COLO829 (cell line): ENCODE measurements around the gene TTC21A.
"Not testable (repeated sequence)": the region's sequence is repeated elsewhere in the genome, so short reads cannot be mapped to it uniquely, and the experiment has no call there.

ENCODE experiments used
- DNase-seq: peaks from one replicate; pipeline ENCODE4 v3.0.0; 2012; ENCODE audit warnings: low spot score

The TTC21A gene

GRCh38 chr3:39154280-39155021 is 47.0 kb downstream of the TTC21A start:
- DNase-seq = no peak

- DNase-seq = no peak
Measured at GRCh38 chr3:39156421-39156820, 48.9 kb downstream of the TTC21A start.

GRCh38 chr3:39157359-39157758 is 49.9 kb downstream of the TTC21A start:
- DNase-seq = no peak

GRCh38 chr3:39158148-39158715 is 50.8 kb downstream of the TTC21A start:
- DNase-seq = no peak

- DNase-seq = no peak
Measured at GRCh38 chr3:39164414-39164813, 56.9 kb downstream of the TTC21A start.

GRCh38 chr3:39165518-39165917 is 58.0 kb downstream of the TTC21A start:
- DNase-seq = peak; percentile 83

GRCh38 chr3:39166134-39166710 is 58.7 kb downstream of the TTC21A start:
- peak; percentile 85 for DNase-seq

GRCh38 chr3:39166932-39167532 is 59.6 kb downstream of the TTC21A start:
- peak; percentile 91 for DNase-seq

GRCh38 chr3:39168156-39168780 is 60.8 kb downstream of the TTC21A start:
- DNase-seq = peak; percentile 77

- no peak for DNase-seq
Measured at GRCh38 chr3:39169712-39170111, 62.2 kb downstream of the TTC21A start.

- no peak for DNase-seq
Measured at GRCh38 chr3:39170461-39170860, 63.0 kb downstream of the TTC21A start.

- DNase-seq = not testable (repeated sequence)
Measured at GRCh38 chr3:39170877-39171276, 63.4 kb downstream of the TTC21A start.

- no peak for DNase-seq
Measured at GRCh38 chr3:39171860-39172259, 64.4 kb downstream of the TTC21A start.

GRCh38 chr3:39173318-39174125 is 66.0 kb downstream of the TTC21A start:
- DNase-seq = no peak

- DNase-seq = no peak
Measured at GRCh38 chr3:39176025-39176714, 68.7 kb downstream of the TTC21A start.

GRCh38 chr3:39177708-39178332 is 70.3 kb downstream of the TTC21A start:
- peak; percentile 87 for DNase-seq

- no peak for DNase-seq
Measured at GRCh38 chr3:39178553-39178952, 71.1 kb downstream of the TTC21A start.

- DNase-seq = no peak
Measured at GRCh38 chr3:39180183-39180545, 72.7 kb downstream of the TTC21A start.

GRCh38 chr3:39180546-39181346 is 73.3 kb downstream of the TTC21A start:
- peak; percentile 72 for DNase-seq
